Gastrocnemius medialis (tissue), 4 donors: ENCODE data around the gene MANSC1. TPM values are rescaled to one million over a fixed set of nuclear protein-coding genes. Genes with fewer than 3 reads are reported as not detected.

Experiments used
- total RNA-seq, 4 donors: library from RNA; depleted of rRNA; stranded (reverse); fragments of >200 nt; gene quantifications; one replicate each; pipeline versions ENCODE4 v1.1.0 to v1.2.3, GENCODE V29; 2016

MANSC1 gene
- total RNA-seq, 4 donors from 2014 or later = 1.4 to 4.7 (median 3.5) TPM

Other genes with a start within 250 kb of the MANSC1 start
- 10 to 100 TPM in 3 of 4 donors, 1 to 10 TPM in 1; 9.5 to 21.4 (median 14.7) TPM for gene LRP6, start 83.2 kb downstream of the MANSC1 start, total RNA-seq
- 10 to 100 TPM; 13.0 to 13.9 (median 13.4) TPM for gene BORCS5, start 6.8 kb upstream of the MANSC1 start, total RNA-seq
- 10 to 100 TPM; 10.9 to 15.7 (median 13.3) TPM for gene DUSP16, start 212.6 kb upstream of the MANSC1 start, total RNA-seq